ENCODE measurements around the gene HECTD4. TPM values are rescaled to one million over a fixed set of nuclear protein-coding genes. Genes with fewer than 3 reads are reported as not detected.

Gene HECTD4
- total RNA-seq, 2 donors from 2014 or later: 54.2 to 75.4 TPM

GRCh38 chr12:112153181-112153892 is 228.9 kb downstream of the HECTD4 start:
- H3K36me3 ChIP-seq: peaks cover 67% of the 10 kb centered on the region
- ATAC-seq (ENCODE audit: insufficient number of reproducible peaks, low FRiP score, low read depth): no peak
- no peak for DNase-seq (ENCODE audit: low spot score)
- TF ChIP-seq, protein P1, sequence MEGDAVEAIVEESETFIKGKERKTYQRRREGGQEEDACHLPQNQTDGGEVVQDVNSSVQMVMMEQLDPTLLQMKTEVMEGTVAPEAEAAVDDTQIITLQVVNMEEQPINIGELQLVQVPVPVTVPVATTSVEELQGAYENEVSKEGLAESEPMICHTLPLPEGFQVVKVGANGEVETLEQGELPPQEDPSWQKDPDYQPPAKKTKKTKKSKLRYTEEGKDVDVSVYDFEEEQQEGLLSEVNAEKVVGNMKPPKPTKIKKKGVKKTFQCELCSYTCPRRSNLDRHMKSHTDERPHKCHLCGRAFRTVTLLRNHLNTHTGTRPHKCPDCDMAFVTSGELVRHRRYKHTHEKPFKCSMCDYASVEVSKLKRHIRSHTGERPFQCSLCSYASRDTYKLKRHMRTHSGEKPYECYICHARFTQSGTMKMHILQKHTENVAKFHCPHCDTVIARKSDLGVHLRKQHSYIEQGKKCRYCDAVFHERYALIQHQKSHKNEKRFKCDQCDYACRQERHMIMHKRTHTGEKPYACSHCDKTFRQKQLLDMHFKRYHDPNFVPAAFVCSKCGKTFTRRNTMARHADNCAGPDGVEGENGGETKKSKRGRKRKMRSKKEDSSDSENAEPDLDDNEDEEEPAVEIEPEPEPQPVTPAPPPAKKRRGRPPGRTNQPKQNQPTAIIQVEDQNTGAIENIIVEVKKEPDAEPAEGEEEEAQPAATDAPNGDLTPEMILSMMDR (IDR thresholded peaks at IDR 0.05): no peak
- H3K4me1 ChIP-seq (ENCODE audit: control insufficient read depth in 1 of 2, low read depth in 2 of 2): no peaks in the 10 kb centered on the region
- no peak overlapping the region for H3K4me3 ChIP-seq
- H3K27me3 ChIP-seq (replicated peaks; ENCODE audit: insufficient read depth): no peaks in the 10 kb centered on the region
- H3K27ac ChIP-seq: no peak overlapping the region
- no peaks in the 10 kb centered on the region for H3K9me3 ChIP-seq

GRCh38 chr12:112151766-112152541 is 230.3 kb downstream of the HECTD4 start:
- Histone ChIP-seq H3K36me3 (peaks cover 73% of the 10 kb centered on the region), H3K27me3 (replicated peaks; ENCODE audit: insufficient read depth) (no peaks in the 10 kb centered on the region), H3K4me3 (no peak overlapping the region), H3K27ac (no peak overlapping the region), H3K9me3 (no peaks in the 10 kb centered on the region), H3K4me1 (ENCODE audit: control insufficient read depth in 1 of 2, low read depth in 2 of 2) (no peaks in the 10 kb centered on the region)
- DNase-seq (ENCODE audit: low spot score) (no peak), ATAC-seq (ENCODE audit: insufficient number of reproducible peaks, low FRiP score, low read depth) (no peak)
- TF ChIP-seq, protein P1 (IDR thresholded peaks at IDR 0.05): no peak

GRCh38 chr12:112149596-112149995 is 232.6 kb downstream of the HECTD4 start:
- no peaks in the 10 kb centered on the region for H3K9me3 ChIP-seq
- peaks cover 81% of the 10 kb centered on the region for H3K36me3 ChIP-seq
- H3K27ac ChIP-seq: no peak overlapping the region
- no peaks in the 10 kb centered on the region for H3K27me3 ChIP-seq (replicated peaks; ENCODE audit: insufficient read depth)
- no peak for DNase-seq (ENCODE audit: low spot score)
- H3K4me3 ChIP-seq: no peak overlapping the region
- H3K4me1 ChIP-seq (ENCODE audit: control insufficient read depth in 1 of 2, low read depth in 2 of 2): no peaks in the 10 kb centered on the region
- TF ChIP-seq, protein P1 (IDR thresholded peaks at IDR 0.05): no peak
- no peak for ATAC-seq (ENCODE audit: insufficient number of reproducible peaks, low FRiP score, low read depth)

DNA sequence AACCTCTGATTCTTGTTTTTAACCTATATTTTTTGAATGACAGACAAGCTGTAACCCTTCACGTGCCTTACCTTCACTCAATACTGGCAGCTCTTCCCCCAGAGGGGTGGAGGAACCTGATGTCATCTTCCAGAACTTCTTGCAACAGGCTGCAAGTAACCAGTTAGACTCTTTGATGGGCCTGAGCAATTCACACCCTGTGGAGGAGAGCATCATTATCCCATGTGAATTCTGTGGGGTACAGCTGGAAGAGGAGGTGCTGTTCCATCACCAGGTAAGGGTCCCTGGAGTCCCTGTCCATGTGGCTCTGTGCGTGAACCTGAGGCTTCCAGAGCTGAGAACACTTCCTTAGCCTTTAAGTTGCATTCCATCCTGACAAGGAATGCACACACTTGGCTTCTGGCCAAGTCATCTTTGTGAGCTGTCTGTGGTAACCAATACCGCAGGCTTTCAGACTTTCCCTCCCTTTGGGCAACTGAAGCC is 234.2 kb downstream of the HECTD4 start:
- TF ChIP-seq, protein P1 (IDR thresholded peaks at IDR 0.05): no peak
- H3K4me3 ChIP-seq: no peak overlapping the region
- H3K9me3 ChIP-seq: no peaks in the 10 kb centered on the region
- DNase-seq (ENCODE audit: low spot score): no peak
- H3K27ac ChIP-seq: no peak overlapping the region
- peaks cover 74% of the 10 kb centered on the region for H3K36me3 ChIP-seq
- no peak for ATAC-seq (ENCODE audit: insufficient number of reproducible peaks, low FRiP score, low read depth)
- H3K4me1 ChIP-seq (ENCODE audit: control insufficient read depth in 1 of 2, low read depth in 2 of 2): no peaks in the 10 kb centered on the region
- no peaks in the 10 kb centered on the region for H3K27me3 ChIP-seq (replicated peaks; ENCODE audit: insufficient read depth)

DNA sequence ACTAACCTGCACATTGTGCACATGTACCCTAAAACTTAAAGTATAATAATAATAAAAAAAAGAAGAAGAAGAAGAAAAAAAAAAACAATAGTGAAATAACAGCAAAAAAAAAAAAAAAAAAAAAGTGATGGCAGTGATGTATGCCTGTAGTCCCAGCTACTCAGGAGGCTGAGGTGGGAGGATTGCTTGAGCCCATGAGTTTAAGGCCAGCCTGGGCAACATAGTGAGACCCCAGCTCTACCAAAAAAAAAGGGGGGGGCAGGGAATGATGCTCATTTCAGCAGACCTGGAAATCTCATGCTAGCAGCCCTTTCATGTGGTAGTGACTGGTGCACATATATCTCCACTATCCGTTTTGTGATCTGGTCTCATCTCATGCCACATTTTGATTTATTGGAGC is 236.1 kb downstream of the HECTD4 start:
- Histone ChIP-seq H3K27me3 (replicated peaks; ENCODE audit: insufficient read depth) (no peaks in the 10 kb centered on the region), H3K4me1 (ENCODE audit: control insufficient read depth in 1 of 2, low read depth in 2 of 2) (no peaks in the 10 kb centered on the region), H3K4me3 (no peak overlapping the region), H3K9me3 (no peaks in the 10 kb centered on the region), H3K36me3 (peaks cover 69% of the 10 kb centered on the region), H3K27ac (no peak overlapping the region)
- DNase-seq (ENCODE audit: low spot score): no peak
- TF ChIP-seq, protein P1 (IDR thresholded peaks at IDR 0.05): no peak
- no peak for ATAC-seq (ENCODE audit: insufficient number of reproducible peaks, low FRiP score, low read depth)
